IPS DF 19.7 (cell line): ENCODE results near the gene PSKH1.
"Not testable (repeated sequence)": the region's sequence is repeated elsewhere in the genome, so short reads cannot be mapped to it uniquely, and the experiment has no call there.

Source experiments
- DNase-seq: peaks from one replicate; pipeline ENCODE4 v3.0.0-alpha.2; 2013; ENCODE audit warnings: low read depth, low spot score

The PSKH1 gene

GRCh38 chr16:67885976-67886375, 7.1 kb upstream of the PSKH1 start:
- DNase-seq = no peak

GRCh38 chr16:67886387-67886786, 6.7 kb upstream of the PSKH1 start:
- no peak for DNase-seq

- DNase-seq = no peak
Measured at GRCh38 chr16:67888331-67888730, 4.7 kb upstream of the PSKH1 start.

GRCh38 chr16:67892375-67892774, 679 bp upstream of the PSKH1 start:
- DNase-seq = no peak

- no peak for DNase-seq
Measured at GRCh38 chr16:67893743-67894399, 817 bp downstream of the PSKH1 start.

GRCh38 chr16:67897231-67897630, 4.2 kb downstream of the PSKH1 start:
- DNase-seq = no peak

GRCh38 chr16:67901734-67902133, 8.7 kb downstream of the PSKH1 start:
- no peak for DNase-seq

- no peak for DNase-seq
Measured at GRCh38 chr16:67902831-67903230, 9.8 kb downstream of the PSKH1 start.

GRCh38 chr16:67907397-67908180, 14.5 kb downstream of the PSKH1 start:
- DNase-seq = no peak

GRCh38 chr16:67909056-67909742, 16.1 kb downstream of the PSKH1 start:
- DNase-seq = no peak

GRCh38 chr16:67910158-67910557, 17.1 kb downstream of the PSKH1 start:
- DNase-seq = no peak

GRCh38 chr16:67914758-67915495, 21.9 kb downstream of the PSKH1 start:
- DNase-seq = no peak

- DNase-seq = not testable (repeated sequence)
Measured at GRCh38 chr16:67915496-67915769, 22.4 kb downstream of the PSKH1 start.

GRCh38 chr16:67915831-67916723, 23.0 kb downstream of the PSKH1 start:
- DNase-seq = no peak

GRCh38 chr16:67917140-67917851, 24.2 kb downstream of the PSKH1 start:
- no peak for DNase-seq

- no peak for DNase-seq
Measured at GRCh38 chr16:67917852-67918236, 24.8 kb downstream of the PSKH1 start.

GRCh38 chr16:67919622-67920221, 26.7 kb downstream of the PSKH1 start:
- no peak for DNase-seq

GRCh38 chr16:67922221-67922620, 29.2 kb downstream of the PSKH1 start:
- DNase-seq = no peak

- no peak for DNase-seq
Measured at GRCh38 chr16:67922740-67923139, 29.7 kb downstream of the PSKH1 start.
